Panc1 (cell line): ENCODE measurements around the gene NCR3LG1. TPM values are rescaled to one million over a fixed set of nuclear protein-coding genes. Genes with fewer than 3 reads are reported as not detected.

Source experiments
- ATAC-seq: fragments of 200-7000 bp; cut with Tn5 transposase; 2 replicates; pipeline ENCODE4 v1.9.1; 2020; ENCODE audit warnings: mild to moderate bottlenecking, moderate library complexity
- BruUV-seq: library from RNA; stranded (reverse); fragments of 400-500 nt; replicated peaks from 2 replicates; lab custom pipeline; 2021; lab: Mats Ljungman, UMichigan
- CTCF ChIA-PET: fragments of 300-600 bp; sonication (Branson Sonifier 250); formaldehyde crosslinking; loops from one replicate; lab custom pipeline; 2022; ENCODE audit warnings: antibody characterized with exemption; lab: Charles Lee
- POLR2A ChIA-PET: fragments of 300-600 bp; sonication (Branson Sonifier 250); formaldehyde crosslinking; loops from one replicate; lab custom pipeline; 2022; ENCODE audit warnings: antibody characterized with exemption; lab: Charles Lee
- DNase-seq: peaks from one replicate; pipeline ENCODE4 v3.0.0-alpha.2; 2010; ENCODE audit warnings: low read depth, low spot score
- H3K27ac ChIP-seq: 2 replicates; pipeline ENCODE4 v1.5.1; 2011; ENCODE audit warnings: mild to moderate bottlenecking, low read length, inconsistent platforms
- H3K27me3 ChIP-seq: fragments of 200-500 bp; sonication (Bioruptor generic); 2 replicates; pipeline ENCODE4 v1.6.0; 2014; ENCODE audit warnings: low read length, inconsistent platforms; ENCODE audit not compliant: control insufficient read depth, insufficient read depth
- H3K36me3 ChIP-seq: fragments of 200-500 bp; sonication (Bioruptor generic); 2 replicates; pipeline ENCODE4 v1.5.1; 2014; ENCODE audit warnings: inconsistent platforms, mild to moderate bottlenecking, low read length, moderate library complexity; ENCODE audit not compliant: control insufficient read depth, insufficient read depth
- H3K4me1 ChIP-seq: 2 replicates; pipeline ENCODE4 v1.5.1; 2011; ENCODE audit warnings: inconsistent platforms, mild to moderate bottlenecking, low read length, moderate library complexity; ENCODE audit not compliant: control insufficient read depth, insufficient read depth
- H3K4me3 ChIP-seq, 2 experiments: 2 replicates each; pipeline ENCODE4 v1.5.1; 2011 to 2012; ENCODE audit warnings: low read depth in 2 of 2, low read length in 2 of 2, mild to moderate bottlenecking in 2 of 2, inconsistent platforms in 1 of 2, moderate library complexity in 1 of 2
- H3K9me3 ChIP-seq: fragments of 200-500 bp; sonication (Bioruptor generic); 2 replicates; pipeline ENCODE4 v1.5.1; 2014; ENCODE audit warnings: low read depth, mild to moderate bottlenecking, inconsistent platforms, low read length, moderate library complexity; ENCODE audit not compliant: control insufficient read depth, insufficient read depth
- CTCF ChIP-seq: fragments of 450-650 bp; IDR thresholded peaks from 2 replicates; pipeline ENCODE4 v1.5.1; 2017; ENCODE audit warnings: mild to moderate bottlenecking
- POLR2AphosphoS5 ChIP-seq: IDR thresholded peaks from 2 replicates; pipeline ENCODE4 v1.6.1; 2012; ENCODE audit warnings: mild to moderate bottlenecking, low read depth, low read length, moderate library complexity
- REST ChIP-seq, 2 experiments: IDR thresholded peaks; 2 replicates each; pipeline ENCODE4 v1.6.1; 2011 to 2012; ENCODE audit warnings: low read depth in 2 of 2, control low read depth in 1 of 2, low read length in 1 of 2, mild to moderate bottlenecking in 1 of 2, moderate library complexity in 1 of 2; ENCODE audit not compliant: insufficient read depth in 1 of 2
- SIN3A ChIP-seq: IDR thresholded peaks from 2 replicates; pipeline ENCODE4 v1.6.1; 2012; ENCODE audit warnings: low read depth, mild to moderate bottlenecking, low read length, moderate library complexity, borderline replicate concordance; ENCODE audit not compliant: insufficient read depth
- TCF7L2 ChIP-seq: IDR thresholded peaks from 2 replicates; pipeline ENCODE4 v1.6.1; 2011; ENCODE audit warnings: mild to moderate bottlenecking, low read depth, low read length, inconsistent platforms
- in situ Hi-C: cut with HindIII; loops from 2 replicates; pipeline ENCODE4 v1.10.0; 2016; ENCODE audit warnings: low sequenced_read_pairs, low pct_unique_long_range_greater_than_20kb
- intact Hi-C: fragments of 100-400 bp; cut with micrococcal nuclease; formaldehyde crosslinking; loops from one replicate; pipeline ENCODE4 v1.10.0; 2022; ENCODE audit not compliant: unreplicated experiment
- total RNA-seq: library from RNA; stranded (reverse); gene quantifications from one replicate; pipeline ENCODE4 v1.2.1, GENCODE V29; 2021; ENCODE audit not compliant: unreplicated experiment

NCR3LG1 gene
- total RNA-seq, 1 experiment from 2014 or later = 8.6 TPM

- no peak for DNase-seq
- H3K36me3 ChIP-seq = no peaks in the 10 kb centered on the region
- BruUV-seq = no TSS peak
- intact Hi-C loops (no loop called here), in situ Hi-C loops (no loop called here)
- TF ChIP-seq CTCF = no peak
- H3K27ac ChIP-seq = no peak overlapping the region
- H3K9me3 ChIP-seq = no peaks in the 10 kb centered on the region
- ChIA-PET CTCF (no interaction called here), POLR2A (no interaction called here)
- no peaks in the 10 kb centered on the region; the same call in 1 of the 2 replicates for H3K27me3 ChIP-seq
- 0 out of 2 replicates have a peak, but pooled peaks cover under 1% of the 10 kb centered on the region for H3K4me1 ChIP-seq
- no peak for ATAC-seq
- no peak overlapping the region for H3K4me3 ChIP-seq
Measured at GRCh38 chr11:17410606-17411379, 59.2 kb downstream of the NCR3LG1 start.

- intact Hi-C loops (no loop called here), in situ Hi-C loops (no loop called here)
- Histone ChIP-seq H3K27ac (no peak overlapping the region), H3K36me3 (no peaks in the 10 kb centered on the region), H3K9me3 (no peaks in the 10 kb centered on the region), H3K4me1 (no peaks in the 10 kb centered on the region), H3K27me3 (peaks cover 2% of the 10 kb centered on the region; the same call in 1 of the 2 replicates), H3K4me3 (no peak overlapping the region)
- ATAC-seq (no peak), DNase-seq (no peak)
- ChIA-PET POLR2A (interaction anchor here (0.6 kb wide), 1 partner anchor 34 kb away, joined by 4 read pairs; no protein-coding TSS in a partner anchor), CTCF (no interaction called here)
- TF ChIP-seq SIN3A = no peak
- TF ChIP-seq TCF7L2 = no peak
- TF ChIP-seq REST (IDR thresholded peaks at IDR 0.05; ENCODE audit: insufficient read depth in 1 of 2, low read depth in 2 of 2, low read length in 1 of 2) = no peak
- no peak for TF ChIP-seq POLR2AphosphoS5
- no TSS peak for BruUV-seq
Measured at GRCh38 chr11:17411418-17411817, 59.8 kb downstream of the NCR3LG1 start.
